Activated T-cell treated with anti-CD3 and anti-CD28 coated beads, Interleukin-2, amount 50 U/mL, for 24 hours (primary cell): ENCODE results near the gene GTF3A.

Experiments used
- DNase-seq: peaks from one replicate; pipeline ENCODE4 v3.0.0-alpha.2; 2020
- H3K27ac Mint-ChIP-seq: 2 replicates; pipeline ENCODE4 v1.8.0; 2020; ENCODE audit warnings: mild to moderate bottlenecking, mixed read lengths
- H3K27me3 Mint-ChIP-seq: 2 replicates; pipeline ENCODE4 v1.8.0; 2020; ENCODE audit warnings: mixed read lengths
- H3K36me3 Mint-ChIP-seq: 2 replicates; pipeline ENCODE4 v1.8.0; 2020; ENCODE audit warnings: low read depth, mixed read lengths
- H3K4me1 Mint-ChIP-seq: 2 replicates; pipeline ENCODE4 v1.8.0; 2020; ENCODE audit warnings: low read depth, mixed read lengths
- H3K4me3 Mint-ChIP-seq: 2 replicates; pipeline ENCODE4 v1.8.0; 2020; ENCODE audit warnings: mild to moderate bottlenecking, moderate library complexity, mixed read lengths
- H3K9me3 Mint-ChIP-seq: 2 replicates; pipeline ENCODE4 v1.8.0; 2020; ENCODE audit warnings: mixed read lengths

The GTF3A gene

GRCh38 chr13:27424246-27425157 is at the start of gene GTF3A:
GTF3A (plus strand) TSS chr13:27424619.
- Mint-ChIP-seq H3K4me1 (peaks cover 53% of the 10 kb centered on the region), H3K27me3 (no peaks in the 10 kb centered on the region), H3K27ac (peak within 1 kb of the TSS; percentile 97), H3K36me3 (peaks cover 47% of the 10 kb centered on the region), H3K4me3 (peak within 1 kb of the TSS; percentile 88), H3K9me3 (no peaks in the 10 kb centered on the region)
- DNase-seq, result peak; percentile 93

- Mint-ChIP-seq H3K27me3 (peaks cover 38% of the 10 kb centered on the region), H3K4me1 (peaks cover 9% of the 10 kb centered on the region), H3K36me3 (no peaks in the 10 kb centered on the region), H3K9me3 (no peaks in the 10 kb centered on the region), H3K4me3 (no peak overlapping the region), H3K27ac (no peak overlapping the region)
- peak; percentile 58 for DNase-seq
These were observed 49.8 kb upstream of the GTF3A start for GRCh38 chr13:27374650-27375049.

- Mint-ChIP-seq H3K27ac (no peak overlapping the region), H3K27me3 (peaks cover 43% of the 10 kb centered on the region), H3K4me3 (no peak overlapping the region), H3K9me3 (no peaks in the 10 kb centered on the region), H3K4me1 (peaks cover 5% of the 10 kb centered on the region), H3K36me3 (no peaks in the 10 kb centered on the region)
- DNase-seq, result peak; percentile 70
These were observed 48.6 kb upstream of the GTF3A start for GRCh38 chr13:27375686-27376326.

- H3K27me3 Mint-ChIP-seq, result peaks cover 27% of the 10 kb centered on the region
- H3K36me3 Mint-ChIP-seq, result no peaks in the 10 kb centered on the region
- H3K9me3 Mint-ChIP-seq, result no peaks in the 10 kb centered on the region
- no peak overlapping the region for H3K27ac Mint-ChIP-seq
- H3K4me3 Mint-ChIP-seq, result no peak overlapping the region
- H3K4me1 Mint-ChIP-seq, result peaks cover 5% of the 10 kb centered on the region
- no peak for DNase-seq
These were observed 45.3 kb upstream of the GTF3A start for GRCh38 chr13:27379126-27379525.

- H3K4me1 Mint-ChIP-seq, result no peaks in the 10 kb centered on the region
- no peak overlapping the region for H3K27ac Mint-ChIP-seq
- peak; percentile 70 for DNase-seq
- no peaks in the 10 kb centered on the region for H3K9me3 Mint-ChIP-seq
- H3K27me3 Mint-ChIP-seq, result peaks cover 22% of the 10 kb centered on the region
- no peak overlapping the region for H3K4me3 Mint-ChIP-seq
- no peaks in the 10 kb centered on the region for H3K36me3 Mint-ChIP-seq
These were observed 44.5 kb upstream of the GTF3A start for GRCh38 chr13:27379694-27380641.

- no peak overlapping the region for H3K27ac Mint-ChIP-seq
- no peak overlapping the region for H3K4me3 Mint-ChIP-seq
- H3K36me3 Mint-ChIP-seq, result no peaks in the 10 kb centered on the region
- no peaks in the 10 kb centered on the region for H3K4me1 Mint-ChIP-seq
- DNase-seq, result no peak
- H3K27me3 Mint-ChIP-seq, result peaks cover 17% of the 10 kb centered on the region
- H3K9me3 Mint-ChIP-seq, result no peaks in the 10 kb centered on the region
These were observed 42.8 kb upstream of the GTF3A start for GRCh38 chr13:27381601-27382000.

GRCh38 chr13:27383104-27383921 is 41.1 kb upstream of the GTF3A start:
- Mint-ChIP-seq H3K27ac (no peak overlapping the region), H3K27me3 (peaks cover 10% of the 10 kb centered on the region), H3K4me3 (no peak overlapping the region), H3K36me3 (no peaks in the 10 kb centered on the region), H3K9me3 (no peaks in the 10 kb centered on the region), H3K4me1 (no peaks in the 10 kb centered on the region)
- DNase-seq, result no peak

GRCh38 chr13:27384285-27384684 is 40.1 kb upstream of the GTF3A start:
- H3K36me3 Mint-ChIP-seq, result no peaks in the 10 kb centered on the region
- no peaks in the 10 kb centered on the region for H3K4me1 Mint-ChIP-seq
- no peak overlapping the region for H3K27ac Mint-ChIP-seq
- DNase-seq, result no peak
- H3K27me3 Mint-ChIP-seq, result peaks cover 8% of the 10 kb centered on the region
- H3K4me3 Mint-ChIP-seq, result no peak overlapping the region
- H3K9me3 Mint-ChIP-seq, result no peaks in the 10 kb centered on the region

GRCh38 chr13:27388241-27388640 is 36.2 kb upstream of the GTF3A start:
- Mint-ChIP-seq H3K9me3 (no peaks in the 10 kb centered on the region), H3K36me3 (no peaks in the 10 kb centered on the region), H3K4me3 (no peak overlapping the region), H3K27me3 (no peaks in the 10 kb centered on the region), H3K4me1 (no peaks in the 10 kb centered on the region), H3K27ac (no peak overlapping the region)
- DNase-seq, result no peak

- Mint-ChIP-seq H3K36me3 (no peaks in the 10 kb centered on the region), H3K9me3 (no peaks in the 10 kb centered on the region), H3K27ac (no peak overlapping the region), H3K4me3 (no peak overlapping the region), H3K27me3 (no peaks in the 10 kb centered on the region), H3K4me1 (no peaks in the 10 kb centered on the region)
- no peak for DNase-seq
These were observed 34.5 kb upstream of the GTF3A start for GRCh38 chr13:27389891-27390290.

- Mint-ChIP-seq H3K27ac (no peak overlapping the region), H3K4me1 (no peaks in the 10 kb centered on the region), H3K4me3 (no peak overlapping the region), H3K27me3 (no peaks in the 10 kb centered on the region), H3K36me3 (no peaks in the 10 kb centered on the region), H3K9me3 (no peaks in the 10 kb centered on the region)
- DNase-seq, result no peak
These were observed 32.9 kb upstream of the GTF3A start for GRCh38 chr13:27391471-27391870.

GRCh38 chr13:27393101-27393500 is 31.3 kb upstream of the GTF3A start:
- Mint-ChIP-seq H3K27ac (no peak overlapping the region), H3K4me3 (no peak overlapping the region), H3K4me1 (no peaks in the 10 kb centered on the region), H3K9me3 (no peaks in the 10 kb centered on the region), H3K27me3 (no peaks in the 10 kb centered on the region), H3K36me3 (no peaks in the 10 kb centered on the region)
- no peak for DNase-seq

- Mint-ChIP-seq H3K27me3 (no peaks in the 10 kb centered on the region), H3K36me3 (no peaks in the 10 kb centered on the region), H3K9me3 (no peaks in the 10 kb centered on the region), H3K4me1 (no peaks in the 10 kb centered on the region), H3K27ac (no peak overlapping the region), H3K4me3 (no peak overlapping the region)
- DNase-seq, result no peak
These were observed 29.4 kb upstream of the GTF3A start for GRCh38 chr13:27395007-27395510.
